RPMI7951 (cell line): ENCODE data around the gene CHRNG. TPM values are rescaled to one million over a fixed set of nuclear protein-coding genes. Genes with fewer than 3 reads are reported as not detected.

ENCODE experiments used
- DNase-seq: peaks from one replicate; pipeline ENCODE4 v3.0.0-alpha.2; 2012; ENCODE audit warnings: low read depth
- total RNA-seq: library from RNA; depleted of rRNA; stranded (reverse); fragments of >200 nt; shearing (Covaris generic); gene quantifications from 2 replicates; pipeline ENCODE4 v1.2.3, GENCODE V29; 2014

The CHRNG gene
- total RNA-seq, 1 experiment from 2014 or later, result not detected

GRCh38 chr2:232505856-232506255 lies 33.6 kb upstream of the CHRNG start:
- DNase-seq, result no peak

GRCh38 chr2:232506709-232507108 lies 32.8 kb upstream of the CHRNG start:
- DNase-seq, result no peak

- no peak for DNase-seq
These were observed 31.2 kb upstream of the CHRNG start for GRCh38 chr2:232508251-232508650.

- no peak for DNase-seq
These were observed 28.1 kb upstream of the CHRNG start for GRCh38 chr2:232511336-232511890.

GRCh38 chr2:232512602-232513001 lies 26.9 kb upstream of the CHRNG start:
- no peak for DNase-seq

GRCh38 chr2:232513353-232513752 lies 26.1 kb upstream of the CHRNG start:
- no peak for DNase-seq

- no peak for DNase-seq
These were observed 23.9 kb upstream of the CHRNG start for GRCh38 chr2:232515639-232516038.

- DNase-seq, result no peak
These were observed 22.9 kb upstream of the CHRNG start for GRCh38 chr2:232516551-232516950.

- DNase-seq, result no peak
These were observed 20.6 kb upstream of the CHRNG start for GRCh38 chr2:232518844-232519243.

- no peak for DNase-seq
These were observed 19.7 kb upstream of the CHRNG start, which contains the start of gene PRSS56 for GRCh38 chr2:232519581-232520438. TSS of gene PRSS56 (plus strand) at chr2:232520388. CDS start at chr2:232520599, 211 bp downstream.

GRCh38 chr2:232520489-232520888 lies 19.0 kb upstream of the CHRNG start:
- DNase-seq, result no peak

- DNase-seq, result no peak
These were observed 18.4 kb upstream of the CHRNG start for GRCh38 chr2:232521098-232521497.

- DNase-seq, result no peak
These were observed 17.4 kb upstream of the CHRNG start for GRCh38 chr2:232521959-232522622.

GRCh38 chr2:232522623-232523401 lies 16.7 kb upstream of the CHRNG start:
- no peak for DNase-seq

- no peak for DNase-seq
These were observed 16.1 kb upstream of the CHRNG start for GRCh38 chr2:232523402-232523681.

- no peak for DNase-seq
These were observed 15.6 kb upstream of the CHRNG start for GRCh38 chr2:232523682-232524597.

- DNase-seq, result no peak
These were observed 14.7 kb upstream of the CHRNG start for GRCh38 chr2:232524771-232525170.

- no peak for DNase-seq
These were observed 14.3 kb upstream of the CHRNG start for GRCh38 chr2:232525199-232525598.

GRCh38 chr2:232525791-232526371 lies 13.6 kb upstream of the CHRNG start, which contains the start of gene CHRND:
TSS of gene CHRND (plus strand) at chr2:232526160. CDS start at chr2:232526216, 56 bp downstream.
- no peak for DNase-seq

- no peak for DNase-seq
These were observed 13.0 kb upstream of the CHRNG start for GRCh38 chr2:232526372-232526941.
